Renal cortical epithelial cell (primary cell): Measurements from ENCODE around the gene ACTL9. TPM values are rescaled to one million over a fixed set of nuclear protein-coding genes. Genes with fewer than 3 reads are reported as not detected.
"Not testable (repeated sequence)": the region's sequence is repeated elsewhere in the genome, so short reads cannot be mapped to it uniquely, and the experiment has no call there.

ENCODE experiments used
- DNase-seq: peaks from one replicate; pipeline ENCODE4 v3.0.0-alpha.2; 2011; ENCODE audit warnings: low read depth
- total RNA-seq: library from RNA; depleted of rRNA; stranded (reverse); fragments of >200 nt; gene quantifications from 2 replicates; pipeline ENCODE4 v1.2.3, GENCODE V29; 2014

Gene ACTL9, protein sequence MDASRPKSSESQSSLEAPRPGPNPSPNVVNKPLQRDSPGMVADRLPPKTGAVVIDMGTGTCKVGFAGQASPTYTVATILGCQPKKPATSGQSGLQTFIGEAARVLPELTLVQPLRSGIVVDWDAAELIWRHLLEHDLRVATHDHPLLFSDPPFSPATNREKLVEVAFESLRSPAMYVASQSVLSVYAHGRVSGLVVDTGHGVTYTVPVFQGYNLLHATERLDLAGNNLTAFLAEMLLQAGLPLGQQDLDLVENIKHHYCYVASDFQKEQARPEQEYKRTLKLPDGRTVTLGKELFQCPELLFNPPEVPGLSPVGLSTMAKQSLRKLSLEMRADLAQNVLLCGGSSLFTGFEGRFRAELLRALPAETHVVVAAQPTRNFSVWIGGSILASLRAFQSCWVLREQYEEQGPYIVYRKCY
- not detected in 2 replicates for total RNA-seq

GRCh38 chr19:8698433-8699063 lies at the start of gene ACTL9:
Gene ACTL9 (minus strand): TSS chr19:8698795. CDS start chr19:8698701, 94 bp downstream.
- DNase-seq = no peak

GRCh38 chr19:8739291-8740065 lies 40.9 kb upstream of the ACTL9 start:
- not testable (repeated sequence) for DNase-seq

DNA sequence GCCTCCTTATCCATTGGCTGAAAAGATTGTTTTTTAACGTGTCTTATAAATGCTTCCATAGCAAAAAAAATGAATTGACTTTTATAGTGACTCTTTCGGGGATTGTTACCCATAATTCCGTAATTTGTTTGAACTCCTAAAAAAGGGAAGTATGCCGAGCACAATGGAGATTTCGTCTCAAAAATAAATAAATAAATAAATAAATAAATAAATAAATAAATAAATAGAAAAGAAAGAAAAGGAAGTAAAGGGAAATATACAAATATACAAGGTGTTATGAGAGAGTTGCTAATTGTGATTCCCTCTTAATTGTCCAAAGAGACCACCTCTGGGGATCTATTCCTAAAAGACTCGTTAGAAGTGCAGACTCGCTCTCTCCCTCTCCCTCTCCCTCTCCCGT lies 39.8 kb upstream of the ACTL9 start:
- no peak for DNase-seq

- DNase-seq = no peak
Observed at GRCh38 chr19:8731428-8732169, 33.0 kb upstream of the ACTL9 start.

DNA sequence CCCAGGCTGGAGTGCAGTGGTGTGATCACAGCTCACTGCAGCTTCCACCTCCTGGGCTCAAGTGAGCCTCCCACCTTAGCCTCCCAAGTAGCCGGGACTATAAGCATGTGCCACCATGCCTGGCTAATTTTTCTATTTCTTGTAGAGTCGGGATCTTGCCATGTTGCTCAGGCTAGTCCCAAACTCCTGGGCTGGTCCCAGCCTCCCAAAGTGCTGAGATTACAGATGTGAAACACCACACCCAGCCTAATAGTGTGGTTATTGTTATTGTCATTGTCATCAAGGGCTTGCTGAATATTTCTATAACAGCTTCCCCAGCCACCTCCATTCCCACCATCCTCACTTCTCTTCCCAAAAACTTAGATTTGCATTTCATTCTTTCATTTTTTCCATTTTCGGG lies 25.7 kb upstream of the ACTL9 start:
- DNase-seq = no peak

DNA sequence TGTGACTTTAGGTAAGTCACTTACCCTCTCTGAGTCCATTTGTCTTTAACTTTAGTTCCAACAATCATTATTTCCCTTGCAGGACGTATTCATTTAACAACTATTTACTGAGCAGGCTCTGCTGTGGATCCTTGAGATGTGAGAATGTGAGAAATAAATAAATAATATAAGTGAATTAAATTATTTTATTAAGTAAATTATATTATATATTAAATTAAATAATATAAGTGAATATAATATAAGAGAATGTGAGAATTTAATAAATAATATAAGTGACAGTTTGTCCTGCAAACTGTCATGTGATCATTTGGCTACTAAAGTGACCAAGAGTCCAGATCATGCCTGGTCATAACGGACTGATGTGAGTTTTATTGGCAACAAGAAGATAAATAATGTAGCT lies 23.4 kb upstream of the ACTL9 start:
- DNase-seq = no peak

DNA sequence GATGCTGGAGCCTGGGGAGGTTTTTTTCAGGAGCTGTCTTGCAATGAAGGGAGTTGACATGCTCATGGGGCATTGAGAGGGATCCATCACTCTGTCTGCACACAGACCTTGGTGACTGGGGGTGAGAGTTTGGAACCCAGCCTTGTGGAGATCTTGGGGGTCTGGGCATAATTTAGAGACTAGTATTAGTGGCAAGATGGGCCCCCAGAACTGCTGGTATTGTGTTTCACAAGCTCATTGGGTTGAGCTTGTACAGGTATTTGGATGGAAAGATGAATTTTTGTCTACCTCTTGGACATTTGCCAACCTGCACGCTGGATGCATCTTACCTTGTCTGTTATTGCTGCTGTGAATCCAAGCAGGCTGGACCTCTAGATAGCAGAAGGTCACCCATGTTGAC lies 22.7 kb upstream of the ACTL9 start, which contains the start of gene OR2Z1:
OR2Z1 (plus strand) TSS at position 301 of the 400 bp plus-strand sequence. CDS start 9,395 bp downstream, outside the sequence.
- DNase-seq = no peak

DNA sequence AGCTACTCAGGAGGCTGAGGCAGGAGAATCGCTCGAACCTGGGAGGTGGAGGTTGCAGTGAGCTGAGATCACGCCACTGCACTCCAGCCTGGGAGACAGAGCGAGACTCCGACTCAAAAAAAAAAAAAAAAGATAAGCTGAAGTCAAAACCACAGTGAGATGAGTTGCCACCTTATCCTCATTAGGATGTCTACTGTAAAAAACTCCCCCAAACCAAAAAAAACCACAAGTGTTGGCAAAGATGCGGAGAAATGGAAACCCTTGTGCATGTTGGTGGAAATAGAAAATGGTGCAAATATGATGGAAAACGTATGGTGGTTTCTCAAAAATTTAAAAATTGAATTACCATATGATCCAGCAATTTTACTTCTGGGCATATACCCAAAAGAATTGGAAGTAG lies 11.7 kb upstream of the ACTL9 start:
- not testable (repeated sequence) for DNase-seq

DNA sequence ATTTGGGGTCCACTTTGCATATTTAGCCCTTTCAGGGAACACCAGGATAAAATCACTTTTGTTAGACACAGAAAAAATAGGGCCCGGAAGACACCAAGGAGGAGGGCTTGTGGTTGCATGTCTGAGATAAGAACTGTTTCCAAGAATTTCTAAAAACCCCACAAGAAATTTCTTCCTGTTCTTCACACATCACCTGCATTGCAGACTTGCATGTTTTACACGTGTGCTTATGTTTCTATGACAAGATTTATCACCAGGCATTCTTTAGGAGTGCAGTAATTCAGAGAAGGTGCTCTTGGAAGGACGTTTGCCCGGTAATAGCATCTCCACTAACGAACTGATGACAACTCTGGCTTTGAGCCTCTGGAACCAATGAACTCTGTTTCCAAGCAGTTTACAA lies 7.1 kb upstream of the ACTL9 start:
- no peak for DNase-seq

GRCh38 chr19:8705304-8705703 lies 6.7 kb upstream of the ACTL9 start:
- DNase-seq = not testable (repeated sequence)

DNA sequence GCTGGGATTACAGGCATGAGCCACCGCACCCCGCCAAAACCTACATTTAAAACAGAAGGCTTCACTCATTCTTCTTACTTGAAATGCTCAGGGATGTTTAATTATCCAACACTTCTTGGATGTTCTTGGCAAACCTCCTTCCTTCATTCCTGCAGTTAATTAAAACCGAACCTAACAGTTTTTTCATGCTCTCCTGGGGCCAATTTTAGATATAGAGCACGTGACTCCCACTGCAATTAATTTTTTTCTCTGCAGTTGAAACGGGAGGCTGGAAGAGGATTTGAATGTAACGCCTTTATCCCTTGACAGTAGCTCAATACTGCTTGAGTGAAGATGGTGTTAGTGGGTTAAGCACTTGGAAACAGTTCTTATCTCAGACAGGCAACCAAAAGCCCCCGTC lies 4.6 kb upstream of the ACTL9 start:
- no peak for DNase-seq

DNA sequence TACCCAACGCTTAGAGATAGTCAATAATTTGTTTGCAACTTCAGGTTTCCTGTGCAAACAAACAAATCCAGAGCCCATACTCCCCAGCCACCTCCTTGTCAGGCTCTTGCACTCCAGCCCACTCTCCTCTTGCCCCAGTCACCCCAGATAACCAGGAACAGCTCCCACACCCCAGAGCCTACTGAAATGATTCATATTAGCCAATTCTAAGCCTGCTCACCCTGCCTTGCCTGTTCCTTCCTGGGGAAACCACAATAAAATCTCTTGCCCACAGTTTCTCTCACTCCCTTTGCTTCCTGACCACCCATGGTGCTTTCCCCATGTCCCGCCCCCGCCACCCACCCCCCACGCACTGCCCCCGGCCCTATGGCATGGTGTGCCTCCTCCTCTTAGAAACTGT lies 3.8 kb upstream of the ACTL9 start:
- DNase-seq = no peak

- DNase-seq = no peak
Observed at GRCh38 chr19:8700956-8701355, 2.4 kb upstream of the ACTL9 start.

DNA sequence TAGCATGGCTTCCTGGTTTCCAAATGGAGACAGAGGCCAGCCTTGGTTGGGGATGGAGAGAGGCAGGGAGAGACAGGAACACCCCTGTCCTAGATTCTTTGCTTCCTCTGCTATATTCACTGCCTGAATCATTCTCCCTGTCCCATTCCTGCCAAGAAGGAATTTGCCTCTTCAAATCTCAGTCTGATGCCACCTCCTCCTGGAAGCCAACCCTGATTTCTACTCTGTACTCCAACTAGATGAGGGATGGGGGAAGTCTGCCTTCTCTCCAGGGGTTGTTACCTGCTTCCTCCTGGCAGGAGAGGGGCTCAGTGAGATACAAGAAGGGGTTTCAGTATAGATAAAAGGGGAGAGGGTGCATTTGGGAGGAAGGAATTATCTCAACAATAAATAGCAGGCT lies 1.3 kb upstream of the ACTL9 start:
- DNase-seq = no peak

DNA sequence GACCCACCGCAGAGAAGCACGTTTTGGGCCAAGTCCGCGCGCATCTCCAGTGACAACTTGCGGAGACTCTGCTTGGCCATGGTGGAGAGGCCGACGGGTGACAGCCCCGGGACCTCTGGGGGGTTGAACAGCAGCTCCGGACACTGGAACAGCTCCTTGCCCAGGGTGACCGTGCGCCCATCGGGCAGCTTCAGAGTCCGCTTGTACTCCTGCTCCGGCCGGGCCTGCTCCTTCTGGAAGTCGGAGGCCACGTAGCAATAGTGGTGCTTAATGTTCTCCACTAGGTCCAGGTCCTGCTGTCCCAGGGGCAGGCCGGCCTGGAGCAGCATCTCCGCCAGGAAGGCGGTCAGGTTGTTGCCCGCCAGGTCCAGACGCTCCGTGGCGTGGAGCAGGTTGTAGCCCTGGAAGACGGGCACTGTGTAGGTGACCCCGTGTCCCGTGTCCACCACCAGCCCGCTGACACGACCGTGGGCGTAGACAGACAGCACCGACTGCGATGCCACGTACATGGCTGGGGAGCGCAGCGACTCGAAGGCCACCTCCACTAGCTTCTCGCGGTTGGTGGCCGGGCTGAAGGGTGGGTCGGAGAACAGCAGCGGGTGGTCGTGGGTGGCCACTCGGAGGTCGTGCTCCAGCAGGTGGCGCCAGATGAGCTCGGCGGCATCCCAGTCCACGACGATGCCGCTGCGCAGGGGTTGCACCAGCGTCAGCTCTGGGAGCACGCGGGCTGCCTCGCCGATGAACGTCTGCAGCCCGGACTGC lies 743 bp downstream of the ACTL9 start:
- no peak for DNase-seq

- DNase-seq = no peak
Observed at GRCh38 chr19:8696993-8697392, 1.6 kb downstream of the ACTL9 start.

GRCh38 chr19:8695911-8696310 lies 2.7 kb downstream of the ACTL9 start:
- no peak for DNase-seq

DNA sequence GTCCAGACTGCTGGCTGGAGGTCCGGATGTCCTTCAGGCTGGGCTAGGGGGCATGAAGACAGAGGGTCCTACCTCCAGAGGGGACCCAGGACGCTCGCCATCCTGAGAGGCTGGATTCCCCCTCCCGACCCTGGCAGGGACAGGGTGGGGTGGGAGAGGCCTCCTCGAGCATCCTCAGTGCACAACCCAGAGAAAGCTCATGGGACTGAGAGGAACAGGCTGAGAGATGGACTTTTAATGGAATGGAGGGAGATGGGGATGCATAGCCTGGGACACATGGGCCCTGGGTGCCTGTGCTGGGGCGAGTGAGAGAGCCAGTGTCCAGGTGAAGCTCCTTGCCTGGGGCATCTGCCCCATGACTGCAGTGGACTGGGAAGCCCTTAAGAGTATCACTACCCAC lies 3.1 kb downstream of the ACTL9 start:
- no peak for DNase-seq

- no peak for DNase-seq
Observed at GRCh38 chr19:8690753-8691539, 7.6 kb downstream of the ACTL9 start.

GRCh38 chr19:8688930-8689329 lies 9.7 kb downstream of the ACTL9 start:
- no peak for DNase-seq
